Hepatocyte (in vitro differentiated cells): ENCODE results near the gene PRPF19.

Experiments
- CTCF ChIP-seq: fragments of 200-600 bp; sonication (generic); IDR thresholded peaks from 2 replicates; pipeline ENCODE4 v1.5.1; 2016; ENCODE audit warnings: antibody characterized with exemption, mild to moderate bottlenecking; ENCODE audit not compliant: poor library complexity
- EZH2 ChIP-seq: fragments of 200-600 bp; sonication (generic); IDR thresholded peaks from 2 replicates; pipeline ENCODE4 v1.6.1; 2016; ENCODE audit warnings: antibody characterized with exemption, mild to moderate bottlenecking, borderline replicate concordance

GRCh38 chr11:60922906-60923305 is 16.5 kb upstream of the PRPF19 start:
- no peak for TF ChIP-seq CTCF
- no peak for TF ChIP-seq EZH2
